Endodermal cell (in vitro differentiated cells): Measurements from ENCODE around the gene NACA. TPM values are rescaled to one million over a fixed set of nuclear protein-coding genes. Genes with fewer than 3 reads are reported as not detected.
"Not testable (repeated sequence)": the region's sequence is repeated elsewhere in the genome, so short reads cannot be mapped to it uniquely, and the experiment has no call there.

Experiments used
- DNase-seq: peaks from one replicate; pipeline ENCODE4 v3.0.0-alpha.2; 2017
- H3K27ac ChIP-seq: 2 replicates; pipeline ENCODE4 v1.5.1; 2013; ENCODE audit warnings: mild to moderate bottlenecking, low read depth, low read length, moderate library complexity
- H3K27me3 ChIP-seq: 2 replicates; pipeline ENCODE4 v1.6.1; 2013; ENCODE audit warnings: mild to moderate bottlenecking, low read length, moderate library complexity; ENCODE audit not compliant: insufficient read depth, control insufficient read depth, poor library complexity, severe bottlenecking
- H3K36me3 ChIP-seq: 2 replicates; pipeline ENCODE4 v1.7.0; 2013; ENCODE audit warnings: mild to moderate bottlenecking, low read length, moderate library complexity; ENCODE audit not compliant: control insufficient read depth, insufficient read depth
- H3K4me1 ChIP-seq: one replicate; pipeline ENCODE4 v1.7.0; 2013; ENCODE audit warnings: low read length; ENCODE audit not compliant: control insufficient read depth, insufficient read depth
- H3K4me3 ChIP-seq: 2 replicates; pipeline ENCODE4 v1.5.1; 2013; ENCODE audit warnings: mild to moderate bottlenecking, low read length, moderate library complexity
- H3K9ac ChIP-seq: 2 replicates; pipeline ENCODE4 v1.6.1; 2013; ENCODE audit warnings: mild to moderate bottlenecking, low read length, moderate library complexity; ENCODE audit not compliant: poor library complexity, severe bottlenecking; ENCODE audit errors: extremely low read depth
- H3K9me3 ChIP-seq: 2 replicates; pipeline ENCODE4 v1.6.1; 2013; ENCODE audit warnings: mild to moderate bottlenecking, low read length, moderate library complexity; ENCODE audit not compliant: control insufficient read depth
- H3K27ac Mint-ChIP-seq: 2 replicates; pipeline ENCODE4 v1.8.0; 2020; ENCODE audit warnings: mixed read lengths
- H3K27me3 Mint-ChIP-seq: 2 replicates; pipeline ENCODE4 v1.8.0; 2021; ENCODE audit warnings: mild to moderate bottlenecking, mixed read lengths; ENCODE audit not compliant: insufficient read depth
- H3K36me3 Mint-ChIP-seq: 2 replicates; pipeline ENCODE4 v1.8.0; 2020; ENCODE audit warnings: low read depth, mixed read lengths
- H3K4me1 Mint-ChIP-seq: 2 replicates; pipeline ENCODE4 v1.8.0; 2020; ENCODE audit warnings: mixed read lengths
- H3K4me3 Mint-ChIP-seq: 2 replicates; pipeline ENCODE4 v1.8.0; 2020; ENCODE audit warnings: mild to moderate bottlenecking, moderate library complexity, mixed read lengths
- H3K9me3 Mint-ChIP-seq: 2 replicates; pipeline ENCODE4 v1.8.0; 2020; ENCODE audit warnings: mild to moderate bottlenecking, mixed read lengths
- CTCF ChIP-seq: fragments of 200-600 bp; sonication (generic); conservative IDR thresholded peaks from 2 replicates; pipeline ENCODE4 v1.5.0; 2021; ENCODE audit warnings: antibody characterized with exemption, mild to moderate bottlenecking
- WGBS, 2 experiments: methylation state at CpG; one replicate each; pipeline versions ENCODE4 v1.1.5 to v1.1.7; 2013; ENCODE audit warnings: missing lambda C conversion rate in 2 of 2, mixed read lengths in 1 of 2; ENCODE audit not compliant: insufficient coverage in 1 of 2, insufficient read length in 1 of 2; 5-methylcytosine and 5-hydroxymethylcytosine counted together
- total RNA-seq, 2 donors: library from RNA; stranded (reverse); fragmentation: NEBNext Ultra II Directional in 1 of 2; extraction: Animal tissue kit (Norgen Biotek cat#: 25700) in 1 of 2; gene quantifications; 2 replicates in 1 of 2; 3 replicates in 1 of 2; pipeline ENCODE4 v1.2.1, GENCODE V29; 2021

The NACA gene
- total RNA-seq, 2 donors from 2014 or later: 817 to 958 TPM

- Mint-ChIP-seq H3K9me3 (peaks cover 19% of the 10 kb centered on the region), H3K36me3 (peaks cover 2% of the 10 kb centered on the region), H3K27ac (no peak overlapping the region), H3K4me1 (no peaks in the 10 kb centered on the region), H3K27me3 (no peaks in the 10 kb centered on the region), H3K4me3 (no peak overlapping the region)
- TF ChIP-seq CTCF: no peak
- no peak overlapping the region for H3K9ac ChIP-seq
- DNase-seq: no peak
- H3K9me3 ChIP-seq: peaks cover 16% of the 10 kb centered on the region
- no peaks in the 10 kb centered on the region for H3K4me1 ChIP-seq
- H3K36me3 ChIP-seq: no peaks in the 10 kb centered on the region
- 95 to 100% methylated on average over 2 to 5 of the region's 6 CpGs for WGBS, 2 experiments
- no peaks in the 10 kb centered on the region for H3K27me3 ChIP-seq
- no peak overlapping the region for H3K27ac ChIP-seq
- no peak overlapping the region for H3K4me3 ChIP-seq
These were observed 34.3 kb upstream of the NACA start for GRCh38 chr12:56759263-56759908.

DNA sequence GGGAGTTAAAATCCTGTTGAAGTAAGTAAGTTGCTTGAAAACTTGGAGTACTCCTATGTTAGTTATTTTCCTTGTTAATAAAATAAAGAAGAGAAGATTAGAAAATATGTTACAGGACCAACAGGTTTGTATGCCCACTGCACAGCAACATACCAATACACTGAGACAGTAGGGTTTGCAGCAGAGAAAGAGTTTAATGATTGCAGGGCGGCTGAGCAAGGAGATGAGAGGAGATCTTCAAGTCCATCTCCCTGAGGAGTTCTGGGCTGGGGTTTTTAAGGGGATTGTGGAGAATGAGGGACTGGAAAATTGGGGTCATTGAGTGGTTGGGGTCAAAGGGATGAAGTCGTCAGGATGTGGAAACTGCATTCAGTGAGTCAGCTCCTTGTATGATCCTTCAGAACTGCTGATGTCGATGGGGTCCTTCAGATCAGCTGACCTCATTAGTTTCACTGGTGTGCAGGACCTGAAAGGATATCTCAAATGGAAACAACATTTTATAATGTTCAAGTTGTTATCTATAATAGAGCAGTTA, 33.7 kb upstream of the NACA start:
- TF ChIP-seq CTCF: no peak
- Histone ChIP-seq H3K4me3 (no peak overlapping the region), H3K9ac (no peak overlapping the region), H3K36me3 (no peaks in the 10 kb centered on the region), H3K27ac (no peak overlapping the region), H3K9me3 (peaks cover 16% of the 10 kb centered on the region), H3K4me1 (no peaks in the 10 kb centered on the region), H3K27me3 (no peaks in the 10 kb centered on the region)
- Mint-ChIP-seq H3K4me1 (no peaks in the 10 kb centered on the region), H3K27ac (no peak overlapping the region), H3K27me3 (no peaks in the 10 kb centered on the region), H3K9me3 (peaks cover 19% of the 10 kb centered on the region), H3K36me3 (peaks cover 2% of the 10 kb centered on the region), H3K4me3 (no peak overlapping the region)
- 96% methylated on average over 3 of the region's 3 CpGs for WGBS, 2 experiments
- no peak for DNase-seq

- not testable (repeated sequence) for H3K4me1 Mint-ChIP-seq, H3K36me3 ChIP-seq, DNase-seq, H3K4me1 ChIP-seq, H3K27ac ChIP-seq, H3K27me3 Mint-ChIP-seq, H3K36me3 Mint-ChIP-seq, H3K4me3 ChIP-seq, H3K4me3 Mint-ChIP-seq, H3K27me3 ChIP-seq, H3K27ac Mint-ChIP-seq, H3K9ac ChIP-seq
- 100% methylated on average over 1 of the region's 1 CpG; no CpG with 5 or more reads in 1 of the 2 experiments for WGBS, 2 experiments
- H3K9me3 ChIP-seq: peaks cover 16% of the 10 kb centered on the region
- H3K9me3 Mint-ChIP-seq: peaks cover 19% of the 10 kb centered on the region
These were observed 32.9 kb upstream of the NACA start for GRCh38 chr12:56757971-56758370.
